Astrocyte (in vitro differentiated cells and primary cell): Measurements from ENCODE around the gene RPS6KA2. TPM values are rescaled to one million over a fixed set of nuclear protein-coding genes. Genes with fewer than 3 reads are reported as not detected.
A peak's percentile ranks its signal among the peaks of the same experiment; 100 is the strongest.

Source experiments
- DNase-seq: peaks from one replicate; pipeline ENCODE4 v3.0.0-alpha.2; 2010; ENCODE audit warnings: low read depth
- FAIRE-seq: peaks from 2 replicates; lab custom pipeline; 2011; peaks lifted over from hg19 to GRCh38; lab: Jason Lieb, UNC
- H2AFZ ChIP-seq: 2 replicates; pipeline ENCODE4 v1.6.0; 2012; ENCODE audit warnings: low read depth, low read length, inconsistent platforms
- H3K27ac ChIP-seq: 2 replicates; pipeline ENCODE4 v1.5.1; 2011; ENCODE audit warnings: low read depth, low read length, inconsistent platforms
- H3K27me3 ChIP-seq: 2 replicates; pipeline ENCODE4 v1.6.0; 2011; ENCODE audit warnings: low read length, inconsistent platforms; ENCODE audit not compliant: insufficient read depth
- H3K36me3 ChIP-seq: 2 replicates; pipeline ENCODE4 v1.5.1; 2011; ENCODE audit warnings: low read length, inconsistent platforms; ENCODE audit not compliant: insufficient read depth
- H3K4me1 ChIP-seq: 2 replicates; pipeline ENCODE4 v1.5.1; 2011; ENCODE audit warnings: low read length, inconsistent platforms; ENCODE audit not compliant: insufficient read depth
- H3K4me2 ChIP-seq: 2 replicates; pipeline ENCODE4 v1.6.0; 2012; ENCODE audit warnings: low read length, inconsistent platforms
- H3K4me3 ChIP-seq: 2 replicates; pipeline ENCODE4 v1.5.1; 2011; ENCODE audit warnings: low read depth, mild to moderate bottlenecking, low read length, inconsistent platforms; ENCODE audit not compliant: insufficient read depth
- H3K79me2 ChIP-seq: 2 replicates; pipeline ENCODE4 v1.6.0; 2012; ENCODE audit warnings: mild to moderate bottlenecking, low read length, inconsistent platforms; ENCODE audit not compliant: insufficient read depth
- H3K9ac ChIP-seq: 2 replicates; pipeline ENCODE4 v1.6.0; 2012; ENCODE audit warnings: mild to moderate bottlenecking, low read length, inconsistent platforms
- H3K9me3 ChIP-seq: 2 replicates; pipeline ENCODE4 v1.5.1; 2012; ENCODE audit warnings: low read depth, mild to moderate bottlenecking, low read length, inconsistent platforms; ENCODE audit not compliant: insufficient read depth
- H4K20me1 ChIP-seq: 2 replicates; pipeline ENCODE4 v1.6.0; 2012; ENCODE audit warnings: low read length, inconsistent platforms; ENCODE audit not compliant: insufficient read depth
- H3K27ac Mint-ChIP-seq: one replicate; pipeline ENCODE4 v1.8.0; 2021; ENCODE audit warnings: mild to moderate bottlenecking, mixed read lengths; ENCODE audit not compliant: unreplicated experiment
- H3K27me3 Mint-ChIP-seq: one replicate; pipeline ENCODE4 v1.8.0; 2021; ENCODE audit warnings: low read depth, mixed read lengths; ENCODE audit not compliant: unreplicated experiment
- H3K36me3 Mint-ChIP-seq: one replicate; pipeline ENCODE4 v1.8.0; 2021; ENCODE audit warnings: low read depth, mixed read lengths; ENCODE audit not compliant: unreplicated experiment
- H3K4me1 Mint-ChIP-seq: one replicate; pipeline ENCODE4 v1.8.0; 2021; ENCODE audit warnings: low read depth, mixed read lengths; ENCODE audit not compliant: unreplicated experiment
- H3K4me3 Mint-ChIP-seq: one replicate; pipeline ENCODE4 v1.8.0; 2021; ENCODE audit warnings: mild to moderate bottlenecking, moderate library complexity, mixed read lengths; ENCODE audit not compliant: unreplicated experiment
- H3K9me3 Mint-ChIP-seq: one replicate; pipeline ENCODE4 v1.8.0; 2021; ENCODE audit warnings: mild to moderate bottlenecking, mixed read lengths; ENCODE audit not compliant: unreplicated experiment
- CTCF ChIP-seq: IDR thresholded peaks from 2 replicates; pipeline ENCODE4 v1.5.1; 2011; ENCODE audit warnings: low read depth, mild to moderate bottlenecking, inconsistent platforms, low read length, moderate library complexity; ENCODE audit not compliant: insufficient read depth
- EZH2 ChIP-seq: IDR thresholded peaks from 2 replicates; pipeline ENCODE4 v1.6.1; 2012; ENCODE audit warnings: mild to moderate bottlenecking, low read length, inconsistent platforms; ENCODE audit not compliant: insufficient read depth
- total RNA-seq: library from RNA; stranded (reverse); gene quantifications from 2 replicates; pipeline ENCODE4 v1.2.1, GENCODE V29; 2021

RPS6KA2 gene
- total RNA-seq, 1 donor from 2014 or later: 33.5 TPM

GRCh38 chr6:166675736-166676135, 48.7 kb upstream of the RPS6KA2 start:
- FAIRE-seq (no peak), DNase-seq (no peak)
- no peak overlapping the region for H3K27ac Mint-ChIP-seq
- Histone ChIP-seq H3K4me1 (peaks cover 6% of the 10 kb centered on the region), H3K79me2 (no peaks in the 10 kb centered on the region), H2AFZ (no peak overlapping the region), H3K4me3 (no peak overlapping the region), H3K36me3 (no peaks in the 10 kb centered on the region), H3K9ac (no peak overlapping the region), H3K4me2 (no peak overlapping the region), H4K20me1 (no peaks in the 10 kb centered on the region), H3K9me3 (no peaks in the 10 kb centered on the region), H3K27ac (no peak overlapping the region), H3K27me3 (peaks cover 7% of the 10 kb centered on the region)
- H3K36me3 Mint-ChIP-seq: peaks cover 5% of the 10 kb centered on the region
- H3K4me3 Mint-ChIP-seq: no peak overlapping the region
- peaks cover 4% of the 10 kb centered on the region for H3K9me3 Mint-ChIP-seq
- peaks cover 18% of the 10 kb centered on the region for H3K27me3 Mint-ChIP-seq
- H3K4me1 Mint-ChIP-seq: peaks cover 24% of the 10 kb centered on the region
- TF ChIP-seq CTCF: no peak

- H3K9ac ChIP-seq: no peak overlapping the region
- FAIRE-seq (no peak), DNase-seq (no peak)
- no peaks in the 10 kb centered on the region for H3K36me3 ChIP-seq
- H3K9me3 ChIP-seq: no peaks in the 10 kb centered on the region
- no peak overlapping the region for H3K4me2 ChIP-seq
- Mint-ChIP-seq H3K36me3 (peaks cover 6% of the 10 kb centered on the region), H3K27ac (no peak overlapping the region), H3K27me3 (peaks cover 24% of the 10 kb centered on the region), H3K4me1 (peaks cover 20% of the 10 kb centered on the region), H3K9me3 (peaks cover 2% of the 10 kb centered on the region), H3K4me3 (no peak overlapping the region)
- H3K27ac ChIP-seq: no peak overlapping the region
- no peak overlapping the region for H3K4me3 ChIP-seq
- no peaks in the 10 kb centered on the region for H4K20me1 ChIP-seq
- TF ChIP-seq EZH2: no peak
- no peak for TF ChIP-seq CTCF
- peaks cover 7% of the 10 kb centered on the region for H3K27me3 ChIP-seq
- peaks cover 5% of the 10 kb centered on the region for H3K4me1 ChIP-seq
- H2AFZ ChIP-seq: no peak overlapping the region
- H3K79me2 ChIP-seq: no peaks in the 10 kb centered on the region
These were observed 46.3 kb upstream of the RPS6KA2 start for GRCh38 chr6:166673309-166673708.

DNA sequence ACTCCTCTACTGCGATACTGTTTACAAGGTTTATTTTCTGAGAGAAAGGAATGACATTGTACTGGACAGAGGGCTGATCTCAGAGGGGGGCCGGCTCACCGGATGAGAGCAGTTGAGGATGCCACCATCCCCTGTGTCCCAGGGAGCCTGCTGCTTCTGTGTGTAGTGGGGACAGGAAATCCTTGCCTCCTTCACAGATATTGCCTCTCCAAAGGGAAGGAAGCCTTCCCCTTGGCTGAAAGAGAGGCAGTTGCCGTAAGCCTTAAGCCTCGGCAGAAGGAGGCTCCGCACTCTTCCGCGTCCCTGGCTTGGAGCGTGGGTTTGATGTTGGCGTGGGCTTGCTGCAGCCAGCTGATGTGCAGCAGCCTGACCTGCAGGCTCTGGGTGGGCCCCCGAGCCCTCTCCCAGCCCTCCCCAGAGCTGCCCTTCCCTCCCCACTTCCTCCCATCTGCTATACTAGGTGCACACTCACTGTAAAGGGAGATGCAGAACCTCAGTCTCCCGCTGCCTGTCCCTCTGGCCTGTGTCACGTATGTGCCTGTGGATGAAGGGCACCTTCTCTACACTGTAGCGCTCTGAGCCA, 45.7 kb upstream of the RPS6KA2 start:
- DNase-seq (no peak), FAIRE-seq (no peak)
- Histone ChIP-seq H3K79me2 (no peaks in the 10 kb centered on the region), H3K4me3 (no peak overlapping the region), H3K27me3 (peaks cover 7% of the 10 kb centered on the region), H2AFZ (peak overlapping the region; percentile 11), H3K27ac (no peak overlapping the region), H3K4me1 (no peaks in the 10 kb centered on the region), H3K9ac (no peak overlapping the region), H3K36me3 (no peaks in the 10 kb centered on the region), H4K20me1 (no peaks in the 10 kb centered on the region), H3K9me3 (no peaks in the 10 kb centered on the region), H3K4me2 (no peak overlapping the region)
- H3K4me3 Mint-ChIP-seq: no peak overlapping the region
- peaks cover 2% of the 10 kb centered on the region for H3K9me3 Mint-ChIP-seq
- H3K4me1 Mint-ChIP-seq: peaks cover 18% of the 10 kb centered on the region
- H3K27ac Mint-ChIP-seq: no peak overlapping the region
- peaks cover 7% of the 10 kb centered on the region for H3K36me3 Mint-ChIP-seq
- peaks cover 30% of the 10 kb centered on the region for H3K27me3 Mint-ChIP-seq
- TF ChIP-seq EZH2 (no peak), CTCF (no peak)
